HuH-7.5 (cell line): ENCODE results near the gene SFT2D1.
"Not testable (repeated sequence)": the region's sequence is repeated elsewhere in the genome, so short reads cannot be mapped to it uniquely, and the experiment has no call there.

Experiments
- DNase-seq: peaks from one replicate; pipeline ENCODE4 v3.0.0; 2011; ENCODE audit warnings: low spot score

The SFT2D1 gene

GRCh38 chr6:166342349-166343149 lies at the start of gene SFT2D1:
SFT2D1 (minus strand) TSS chr6:166342545; CDS start chr6:166342481, 64 bp downstream.
- peak; percentile 77 for DNase-seq

GRCh38 chr6:166389119-166389518 lies 46.8 kb upstream of the SFT2D1 start:
- no peak for DNase-seq

GRCh38 chr6:166388290-166389004 lies 46.1 kb upstream of the SFT2D1 start:
- DNase-seq, result no peak

- DNase-seq, result no peak
These were observed 45.4 kb upstream of the SFT2D1 start for GRCh38 chr6:166387642-166388289.

- not testable (repeated sequence) for DNase-seq
These were observed 44.8 kb upstream of the SFT2D1 start for GRCh38 chr6:166387098-166387497.

- no peak for DNase-seq
These were observed 43.8 kb upstream of the SFT2D1 start for GRCh38 chr6:166386111-166386510.

GRCh38 chr6:166383802-166384363 lies 41.5 kb upstream of the SFT2D1 start:
- DNase-seq, result not testable (repeated sequence)

GRCh38 chr6:166382933-166383801 lies 40.8 kb upstream of the SFT2D1 start, which contains the start of gene MPC1:
MPC1 (minus strand) TSS chr6:166382940; CDS start chr6:166382876, 64 bp downstream.
- peak; percentile 88 for DNase-seq

GRCh38 chr6:166382500-166382932 lies 40.2 kb upstream of the SFT2D1 start:
- DNase-seq, result no peak

GRCh38 chr6:166381733-166382499 lies 39.6 kb upstream of the SFT2D1 start:
- DNase-seq, result peak; percentile 63

GRCh38 chr6:166381381-166381732 lies 39.0 kb upstream of the SFT2D1 start:
- no peak for DNase-seq

GRCh38 chr6:166379800-166380199 lies 37.5 kb upstream of the SFT2D1 start:
- no peak for DNase-seq

- DNase-seq, result no peak
These were observed 36.8 kb upstream of the SFT2D1 start for GRCh38 chr6:166379103-166379586.

- DNase-seq, result no peak
These were observed 35.4 kb upstream of the SFT2D1 start for GRCh38 chr6:166377721-166378120.

GRCh38 chr6:166375013-166375412 lies 32.7 kb upstream of the SFT2D1 start:
- DNase-seq, result no peak

- no peak for DNase-seq
These were observed 28.1 kb upstream of the SFT2D1 start for GRCh38 chr6:166370489-166370888.

- no peak for DNase-seq
These were observed 27.4 kb upstream of the SFT2D1 start for GRCh38 chr6:166369782-166370181.

- DNase-seq, result no peak
These were observed 24.6 kb upstream of the SFT2D1 start for GRCh38 chr6:166366921-166367320.

GRCh38 chr6:166365806-166366205 lies 23.5 kb upstream of the SFT2D1 start:
- no peak for DNase-seq

- no peak for DNase-seq
These were observed 22.9 kb upstream of the SFT2D1 start for GRCh38 chr6:166365221-166365620.
